HUES6 (cell line): ENCODE results near the gene NCOA5.

ENCODE experiments used
- H3K27ac ChIP-seq: 2 replicates; pipeline ENCODE4 v1.7.0; 2013; ENCODE audit warnings: low read depth, mild to moderate bottlenecking, low read length, inconsistent platforms
- H3K27me3 ChIP-seq: 2 replicates; pipeline ENCODE4 v1.6.1; 2013; ENCODE audit warnings: low read length; ENCODE audit not compliant: control insufficient read depth, insufficient read depth
- H3K36me3 ChIP-seq: 2 replicates; pipeline ENCODE4 v1.6.1; 2013; ENCODE audit warnings: low read length; ENCODE audit not compliant: control insufficient read depth, insufficient read depth
- H3K4me1 ChIP-seq: 2 replicates; pipeline ENCODE4 v1.6.1; 2013; ENCODE audit warnings: low read length; ENCODE audit not compliant: control insufficient read depth, insufficient read depth
- H3K4me3 ChIP-seq: 2 replicates; pipeline ENCODE4 v1.5.1; 2013; ENCODE audit warnings: low read depth, low read length
- H3K9ac ChIP-seq: one replicate; pipeline ENCODE4 v1.6.1; 2013; ENCODE audit warnings: mild to moderate bottlenecking, low read length
- H3K9me3 ChIP-seq: 2 replicates; pipeline ENCODE4 v1.6.1; 2013; ENCODE audit warnings: low read depth, low read length; ENCODE audit not compliant: control insufficient read depth, insufficient read depth

The NCOA5 gene

GRCh38 chr20:46058599-46059281 lies 31.0 kb downstream of the NCOA5 start:
- no peak overlapping the region for H3K27ac ChIP-seq
- H3K27me3 ChIP-seq = peaks cover 63% of the 10 kb centered on the region
- peaks cover 10% of the 10 kb centered on the region for H3K4me1 ChIP-seq
- H3K9me3 ChIP-seq = no peaks in the 10 kb centered on the region
- H3K36me3 ChIP-seq = peaks cover 31% of the 10 kb centered on the region
- peak overlapping the region; percentile 45 for H3K4me3 ChIP-seq
- no peak overlapping the region for H3K9ac ChIP-seq

GRCh38 chr20:46057856-46058598 lies 31.7 kb downstream of the NCOA5 start:
- peak overlapping the region; percentile 45 for H3K4me3 ChIP-seq
- H3K9me3 ChIP-seq = no peaks in the 10 kb centered on the region
- H3K27me3 ChIP-seq = peaks cover 71% of the 10 kb centered on the region

GRCh38 chr20:46056970-46057855 lies 32.5 kb downstream of the NCOA5 start:
- peak overlapping the region; percentile 45 for H3K4me3 ChIP-seq
- peaks cover 79% of the 10 kb centered on the region for H3K27me3 ChIP-seq

More at GRCh38 chr20:46057856-46058598, 31.7 kb downstream of the NCOA5 start:
- peaks cover 24% of the 10 kb centered on the region for H3K36me3 ChIP-seq
- H3K9ac ChIP-seq = no peak overlapping the region
- no peak overlapping the region for H3K27ac ChIP-seq
- H3K4me1 ChIP-seq = peaks cover 10% of the 10 kb centered on the region

GRCh38 chr20:46056027-46056833 lies 33.5 kb downstream of the NCOA5 start:
- no peak overlapping the region for H3K4me3 ChIP-seq
- H3K4me1 ChIP-seq = peaks cover 10% of the 10 kb centered on the region
- peaks cover 87% of the 10 kb centered on the region for H3K27me3 ChIP-seq
- H3K36me3 ChIP-seq = peaks cover 6% of the 10 kb centered on the region
- no peak overlapping the region for H3K27ac ChIP-seq
- H3K9me3 ChIP-seq = no peaks in the 10 kb centered on the region
- no peak overlapping the region for H3K9ac ChIP-seq

More at GRCh38 chr20:46056970-46057855, 32.5 kb downstream of the NCOA5 start:
- Histone ChIP-seq H3K36me3 (peaks cover 16% of the 10 kb centered on the region), H3K4me1 (peaks cover 10% of the 10 kb centered on the region), H3K27ac (no peak overlapping the region), H3K9me3 (no peaks in the 10 kb centered on the region), H3K9ac (no peak overlapping the region)

- H3K27me3 ChIP-seq = peaks cover 95% of the 10 kb centered on the region
Measured at GRCh38 chr20:46055269-46055668, 34.5 kb downstream of the NCOA5 start.

GRCh38 chr20:46054606-46055005 lies 35.2 kb downstream of the NCOA5 start:
- H3K36me3 ChIP-seq = no peaks in the 10 kb centered on the region
- no peak overlapping the region for H3K9ac ChIP-seq
- H3K27ac ChIP-seq = no peak overlapping the region
- no peaks in the 10 kb centered on the region for H3K9me3 ChIP-seq
- H3K27me3 ChIP-seq = peaks cover 98% of the 10 kb centered on the region
- H3K4me3 ChIP-seq = no peak overlapping the region
- H3K4me1 ChIP-seq = peaks cover 8% of the 10 kb centered on the region

More at GRCh38 chr20:46055269-46055668, 34.5 kb downstream of the NCOA5 start:
- no peak overlapping the region for H3K9ac ChIP-seq
- peaks cover 8% of the 10 kb centered on the region for H3K4me1 ChIP-seq
- peaks cover 2% of the 10 kb centered on the region; the same call in 1 of the 2 replicates for H3K36me3 ChIP-seq
- H3K27ac ChIP-seq = no peak overlapping the region
- H3K9me3 ChIP-seq = no peaks in the 10 kb centered on the region
- no peak overlapping the region for H3K4me3 ChIP-seq

- Histone ChIP-seq H3K27me3 (peaks cover 97% of the 10 kb centered on the region), H3K4me1 (peaks cover 3% of the 10 kb centered on the region; the same call in 1 of the 2 replicates), H3K9me3 (no peaks in the 10 kb centered on the region), H3K9ac (no peak overlapping the region), H3K27ac (no peak overlapping the region), H3K4me3 (no peak overlapping the region), H3K36me3 (no peaks in the 10 kb centered on the region)
Measured at GRCh38 chr20:46053416-46053815, 36.3 kb downstream of the NCOA5 start.

GRCh38 chr20:46051556-46052308 lies 38.0 kb downstream of the NCOA5 start:
- H3K27ac ChIP-seq = no peak overlapping the region
- H3K4me3 ChIP-seq = no peak overlapping the region
- no peaks in the 10 kb centered on the region for H3K4me1 ChIP-seq
- H3K9me3 ChIP-seq = no peaks in the 10 kb centered on the region
- H3K36me3 ChIP-seq = no peaks in the 10 kb centered on the region
- H3K27me3 ChIP-seq = peaks cover 97% of the 10 kb centered on the region
- H3K9ac ChIP-seq = no peak overlapping the region

GRCh38 chr20:46050885-46051284 lies 38.9 kb downstream of the NCOA5 start:
- no peak overlapping the region for H3K27ac ChIP-seq
- H3K4me3 ChIP-seq = no peak overlapping the region
- no peaks in the 10 kb centered on the region for H3K36me3 ChIP-seq
- no peaks in the 10 kb centered on the region for H3K4me1 ChIP-seq
- H3K9ac ChIP-seq = no peak overlapping the region
- H3K9me3 ChIP-seq = no peaks in the 10 kb centered on the region
- peaks cover 91% of the 10 kb centered on the region for H3K27me3 ChIP-seq

- no peaks in the 10 kb centered on the region for H3K9me3 ChIP-seq
- H3K36me3 ChIP-seq = no peaks in the 10 kb centered on the region
- H3K9ac ChIP-seq = no peak overlapping the region
- no peak overlapping the region for H3K27ac ChIP-seq
- H3K4me3 ChIP-seq = no peak overlapping the region
- peaks cover 91% of the 10 kb centered on the region for H3K27me3 ChIP-seq
- H3K4me1 ChIP-seq = no peaks in the 10 kb centered on the region
Measured at GRCh38 chr20:46050444-46050843, 39.3 kb downstream of the NCOA5 start.
